MM.1S (cell line): ENCODE data around the gene KRTAP9-7.
A peak's percentile ranks its signal among the peaks of the same experiment; 100 is the strongest.

Source experiments
- DNase-seq: peaks from one replicate; pipeline ENCODE4 v3.0.0-alpha.2; 2015
- H2AFZ ChIP-seq: fragments of 300-600 bp; sonication (generic); 2 replicates; pipeline ENCODE4 v1.6.0; 2016; ENCODE audit warnings: antibody characterized with exemption, low read length
- H3F3A ChIP-seq: fragments of 300-600 bp; sonication (generic); 2 replicates; pipeline ENCODE4 v1.6.1; 2016; ENCODE audit warnings: mild to moderate bottlenecking, antibody characterized with exemption, low read length, moderate library complexity, mixed read lengths; ENCODE audit not compliant: insufficient read depth
- H3K27ac ChIP-seq: fragments of 300-600 bp; sonication (generic); 2 replicates; pipeline ENCODE4 v1.5.1; 2016; ENCODE audit warnings: mild to moderate bottlenecking, low read length
- H3K27me3 ChIP-seq: fragments of 300-600 bp; sonication (generic); replicated peaks from 2 replicates; pipeline ENCODE4 v1.6.0; 2016; ENCODE audit warnings: low read length; ENCODE audit not compliant: insufficient read depth
- H3K36me3 ChIP-seq: fragments of 300-600 bp; sonication (generic); replicated peaks from 2 replicates; pipeline ENCODE4 v1.6.1; 2016; ENCODE audit warnings: mild to moderate bottlenecking, low read length, mixed read lengths; ENCODE audit not compliant: insufficient read depth
- H3K4me1 ChIP-seq: fragments of 300-600 bp; sonication (generic); 2 replicates; pipeline ENCODE4 v1.6.1; 2016; ENCODE audit warnings: low read length, mixed read lengths
- H3K4me2 ChIP-seq: fragments of 300-600 bp; sonication (generic); 2 replicates; pipeline ENCODE4 v1.6.0; 2016; ENCODE audit warnings: low read depth, low read length
- H3K4me3 ChIP-seq: fragments of 300-600 bp; sonication (generic); 2 replicates; pipeline ENCODE4 v1.5.1; 2016; ENCODE audit warnings: low read length, mixed read lengths
- H3K79me2 ChIP-seq: fragments of 300-600 bp; sonication (generic); 2 replicates; pipeline ENCODE4 v1.6.1; 2016; ENCODE audit warnings: mixed run types, low read length, mixed read lengths
- H3K9ac ChIP-seq: fragments of 300-600 bp; sonication (generic); 2 replicates; pipeline ENCODE4 v1.6.1; 2016; ENCODE audit warnings: low read length, mixed read lengths
- H3K9me2 ChIP-seq: fragments of 300-600 bp; sonication (generic); replicated peaks from 2 replicates; pipeline ENCODE4 v1.6.1; 2016; ENCODE audit warnings: mild to moderate bottlenecking, low read length, mixed read lengths; ENCODE audit not compliant: insufficient read depth
- H3K9me3 ChIP-seq: fragments of 300-600 bp; sonication (generic); replicated peaks from 2 replicates; pipeline ENCODE4 v1.6.1; 2016; ENCODE audit warnings: mild to moderate bottlenecking, low read length, mixed read lengths; ENCODE audit not compliant: insufficient read depth
- H4K20me1 ChIP-seq: fragments of 300-600 bp; sonication (generic); 2 replicates; pipeline ENCODE4 v1.6.1; 2016; ENCODE audit warnings: mild to moderate bottlenecking, low read length, moderate library complexity, mixed read lengths; ENCODE audit not compliant: insufficient read depth
- EZH2 ChIP-seq: fragments of 300-600 bp; sonication (generic); optimal IDR thresholded peaks from 2 replicates; pipeline ENCODE3; 2017; ENCODE audit warnings: low read depth, mild to moderate bottlenecking, antibody characterized with exemption, low read length, mixed read lengths
- EZH2phosphoT487 ChIP-seq: fragments of 300-600 bp; sonication (generic); IDR thresholded peaks from 2 replicates; pipeline ENCODE4 v1.6.1; 2018; ENCODE audit warnings: antibody characterized with exemption, low read length
- TF ChIP-seq, protein P1 (sequence below): fragments of 300-600 bp; sonication (generic); IDR thresholded peaks from 2 replicates; pipeline ENCODE4 v1.5.1; 2016; ENCODE audit warnings: antibody characterized with exemption, low read length, mixed read lengths

KRTAP9-7 gene

GRCh38 chr17:41322903-41323895, 47.7 kb downstream of the KRTAP9-7 start:
- no peaks in the 10 kb centered on the region for H3K9me3 ChIP-seq
- no peaks in the 10 kb centered on the region for H4K20me1 ChIP-seq
- DNase-seq = no peak
- H3K79me2 ChIP-seq = no peaks in the 10 kb centered on the region
- TF ChIP-seq, protein P1, sequence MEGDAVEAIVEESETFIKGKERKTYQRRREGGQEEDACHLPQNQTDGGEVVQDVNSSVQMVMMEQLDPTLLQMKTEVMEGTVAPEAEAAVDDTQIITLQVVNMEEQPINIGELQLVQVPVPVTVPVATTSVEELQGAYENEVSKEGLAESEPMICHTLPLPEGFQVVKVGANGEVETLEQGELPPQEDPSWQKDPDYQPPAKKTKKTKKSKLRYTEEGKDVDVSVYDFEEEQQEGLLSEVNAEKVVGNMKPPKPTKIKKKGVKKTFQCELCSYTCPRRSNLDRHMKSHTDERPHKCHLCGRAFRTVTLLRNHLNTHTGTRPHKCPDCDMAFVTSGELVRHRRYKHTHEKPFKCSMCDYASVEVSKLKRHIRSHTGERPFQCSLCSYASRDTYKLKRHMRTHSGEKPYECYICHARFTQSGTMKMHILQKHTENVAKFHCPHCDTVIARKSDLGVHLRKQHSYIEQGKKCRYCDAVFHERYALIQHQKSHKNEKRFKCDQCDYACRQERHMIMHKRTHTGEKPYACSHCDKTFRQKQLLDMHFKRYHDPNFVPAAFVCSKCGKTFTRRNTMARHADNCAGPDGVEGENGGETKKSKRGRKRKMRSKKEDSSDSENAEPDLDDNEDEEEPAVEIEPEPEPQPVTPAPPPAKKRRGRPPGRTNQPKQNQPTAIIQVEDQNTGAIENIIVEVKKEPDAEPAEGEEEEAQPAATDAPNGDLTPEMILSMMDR = no peak
- no peak for TF ChIP-seq EZH2
- TF ChIP-seq EZH2phosphoT487 = no peak
- H3F3A ChIP-seq = no peaks in the 10 kb centered on the region
- no peak overlapping the region for H3K9ac ChIP-seq
- no peaks in the 10 kb centered on the region for H3K9me2 ChIP-seq
- H3K27me3 ChIP-seq = no peaks in the 10 kb centered on the region
- H3K4me2 ChIP-seq = no peak overlapping the region
- no peaks in the 10 kb centered on the region for H3K36me3 ChIP-seq
- no peak overlapping the region for H3K4me3 ChIP-seq
- H2AFZ ChIP-seq = no peak overlapping the region
- H3K27ac ChIP-seq = no peak overlapping the region
- no peaks in the 10 kb centered on the region for H3K4me1 ChIP-seq

- no peak overlapping the region for H3K4me2 ChIP-seq
- H3K36me3 ChIP-seq = no peaks in the 10 kb centered on the region
- H3K27ac ChIP-seq = no peak overlapping the region
- no peaks in the 10 kb centered on the region for H3K9me3 ChIP-seq
- no peak overlapping the region for H3K4me3 ChIP-seq
- no peaks in the 10 kb centered on the region for H3K4me1 ChIP-seq
- H3F3A ChIP-seq = no peaks in the 10 kb centered on the region
- H3K27me3 ChIP-seq = no peaks in the 10 kb centered on the region
- H3K9me2 ChIP-seq = no peaks in the 10 kb centered on the region
- peak; percentile 23 for DNase-seq
- no peak overlapping the region for H3K9ac ChIP-seq
- H4K20me1 ChIP-seq = no peaks in the 10 kb centered on the region
- TF ChIP-seq, protein P1 = peak; percentile 49
- TF ChIP-seq EZH2 (no peak), EZH2phosphoT487 (no peak)
- H2AFZ ChIP-seq = no peak overlapping the region
- H3K79me2 ChIP-seq = no peaks in the 10 kb centered on the region
These were observed 48.9 kb downstream of the KRTAP9-7 start for GRCh38 chr17:41324180-41325075.

DNA sequence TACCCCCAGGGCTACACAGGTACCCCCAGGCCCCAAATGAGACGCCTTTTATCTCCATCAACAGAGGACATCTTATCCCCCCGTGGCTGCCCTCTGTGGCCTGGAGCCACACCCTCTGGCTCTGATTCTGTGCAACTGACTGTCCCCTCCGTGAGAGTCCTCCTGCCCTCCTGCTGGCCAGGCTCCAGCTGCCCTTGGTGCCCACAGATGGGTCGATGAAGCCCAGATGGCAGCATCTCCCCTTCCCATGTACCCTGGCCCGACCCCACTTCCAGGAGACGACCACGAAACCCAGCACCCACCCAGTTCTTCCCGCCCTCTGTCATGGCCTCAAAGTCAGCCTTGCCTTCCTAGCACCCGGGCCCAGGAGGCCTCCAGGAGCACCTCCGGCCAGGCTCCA, 49.6 kb downstream of the KRTAP9-7 start:
- H3K27ac ChIP-seq = no peak overlapping the region
- H3K4me3 ChIP-seq = no peak overlapping the region
- no peaks in the 10 kb centered on the region for H3K4me1 ChIP-seq
- no peak overlapping the region for H2AFZ ChIP-seq
- H3K9me3 ChIP-seq = no peaks in the 10 kb centered on the region
- no peaks in the 10 kb centered on the region for H3F3A ChIP-seq
- DNase-seq = no peak
- no peaks in the 10 kb centered on the region for H3K27me3 ChIP-seq
- no peak overlapping the region for H3K9ac ChIP-seq
- TF ChIP-seq EZH2 = no peak
- TF ChIP-seq EZH2phosphoT487 = no peak
- TF ChIP-seq, protein P1 = no peak
- no peaks in the 10 kb centered on the region for H3K9me2 ChIP-seq
- no peaks in the 10 kb centered on the region for H3K36me3 ChIP-seq
- no peaks in the 10 kb centered on the region for H4K20me1 ChIP-seq
- no peak overlapping the region for H3K4me2 ChIP-seq
- H3K79me2 ChIP-seq = no peaks in the 10 kb centered on the region
